ENCODE data around the gene METTL13. TPM values are rescaled to one million over a fixed set of nuclear protein-coding genes. Genes with fewer than 3 reads are reported as not detected.
A peak's percentile ranks its signal among the peaks of the same experiment; 100 is the strongest.

METTL13 gene
- total RNA-seq, 2 donors from 2014 or later: 14.8 to 19.4 TPM

GRCh38 chr1:171828794-171829193, 47.3 kb downstream of the METTL13 start:
- DNase-seq (ENCODE audit: low spot score): no peak
- intact Hi-C loops (cut with DNase I): no loop called here

GRCh38 chr1:171833091-171833825, 51.8 kb downstream of the METTL13 start:
- intact Hi-C loops (cut with DNase I): no loop called here
- DNase-seq (ENCODE audit: low spot score): no peak

- intact Hi-C loops (cut with DNase I): no loop called here
- DNase-seq (ENCODE audit: low spot score): no peak
Measured at GRCh38 chr1:171834821-171835220, 53.4 kb downstream of the METTL13 start.

- intact Hi-C loops (cut with DNase I): no loop called here
- DNase-seq (ENCODE audit: low spot score): no peak
Measured at GRCh38 chr1:171835891-171836290, 54.4 kb downstream of the METTL13 start.

- peak; percentile 95 for DNase-seq (ENCODE audit: low spot score)
- intact Hi-C loops (cut with DNase I): no loop called here
Measured at GRCh38 chr1:171841050-171841910, 59.8 kb downstream of the METTL13 start, which contains the start of gene DNM3. Gene DNM3, plus strand, starts transcription at chr1:171841498. Its CDS starts 159 bp downstream, at chr1:171841657.

- intact Hi-C loops (cut with DNase I): no loop called here
- DNase-seq (ENCODE audit: low spot score): peak; percentile 79
Measured at GRCh38 chr1:171841931-171842761, 60.7 kb downstream of the METTL13 start.

GRCh38 chr1:171844381-171844780, 62.9 kb downstream of the METTL13 start:
- intact Hi-C loops (cut with DNase I): no loop called here
- no peak for DNase-seq (ENCODE audit: low spot score)

- no peak for DNase-seq (ENCODE audit: low spot score)
- intact Hi-C loops (cut with DNase I): no loop called here
Measured at GRCh38 chr1:171845998-171846397, 64.5 kb downstream of the METTL13 start.

Other genes with a start within 250 kb of the METTL13 start
- not detected for gene MYOCOS, start 159.4 kb upstream of the METTL13 start, total RNA-seq
- gene MYOC, start 129.0 kb upstream of the METTL13 start, total RNA-seq: 10 to 100 TPM; 28.9 to 32.1 TPM
- gene VAMP4, start 39.6 kb upstream of the METTL13 start, total RNA-seq: 10 to 100 TPM; 16.8 to 21.0 TPM
- 1 to 10 TPM; 4.7 to 4.9 TPM for gene DNM3, start 59.8 kb downstream of the METTL13 start, total RNA-seq